Central memory CD8-positive, alpha-beta T cell (primary cell): Measurements from ENCODE around the gene TBCCD1.
"Not testable (repeated sequence)": the region's sequence is repeated elsewhere in the genome, so short reads cannot be mapped to it uniquely, and the experiment has no call there.

Experiments used
- ATAC-seq: fragments of 150-1000 bp; cut with Tn5 transposase; replicated peaks from 2 replicates; pipeline ENCODE4 v1.10.0; 2022; ENCODE audit warnings: mild to moderate bottlenecking, moderate FRiP score, moderate number of reproducible peaks; ENCODE audit not compliant: poor library complexity, severe bottlenecking; ENCODE audit errors: extremely low read depth
- DNase-seq, 2 donors: peaks; one replicate each; pipeline ENCODE4 v3.0.0; 2021; ENCODE audit warnings: low spot score in 2 of 2
- H3K27ac Mint-ChIP-seq: one replicate; pipeline ENCODE4 v1.8.0; 2022; ENCODE audit warnings: low read depth, mild to moderate bottlenecking, moderate library complexity, mixed read lengths
- H3K27me3 Mint-ChIP-seq: one replicate; pipeline ENCODE4 v1.8.0; 2022; ENCODE audit warnings: mixed read lengths
- H3K36me3 Mint-ChIP-seq: one replicate; pipeline ENCODE4 v1.8.0; 2022; ENCODE audit warnings: mild to moderate bottlenecking, moderate library complexity, mixed read lengths; ENCODE audit not compliant: insufficient read depth
- H3K4me1 Mint-ChIP-seq: one replicate; pipeline ENCODE4 v1.8.0; 2022; ENCODE audit warnings: mixed read lengths
- H3K4me3 Mint-ChIP-seq: one replicate; pipeline ENCODE4 v1.8.0; 2022; ENCODE audit warnings: mild to moderate bottlenecking, moderate library complexity, mixed read lengths
- H3K9me3 Mint-ChIP-seq: one replicate; pipeline ENCODE4 v1.8.0; 2022; ENCODE audit warnings: mixed read lengths

The TBCCD1 gene

DNA sequence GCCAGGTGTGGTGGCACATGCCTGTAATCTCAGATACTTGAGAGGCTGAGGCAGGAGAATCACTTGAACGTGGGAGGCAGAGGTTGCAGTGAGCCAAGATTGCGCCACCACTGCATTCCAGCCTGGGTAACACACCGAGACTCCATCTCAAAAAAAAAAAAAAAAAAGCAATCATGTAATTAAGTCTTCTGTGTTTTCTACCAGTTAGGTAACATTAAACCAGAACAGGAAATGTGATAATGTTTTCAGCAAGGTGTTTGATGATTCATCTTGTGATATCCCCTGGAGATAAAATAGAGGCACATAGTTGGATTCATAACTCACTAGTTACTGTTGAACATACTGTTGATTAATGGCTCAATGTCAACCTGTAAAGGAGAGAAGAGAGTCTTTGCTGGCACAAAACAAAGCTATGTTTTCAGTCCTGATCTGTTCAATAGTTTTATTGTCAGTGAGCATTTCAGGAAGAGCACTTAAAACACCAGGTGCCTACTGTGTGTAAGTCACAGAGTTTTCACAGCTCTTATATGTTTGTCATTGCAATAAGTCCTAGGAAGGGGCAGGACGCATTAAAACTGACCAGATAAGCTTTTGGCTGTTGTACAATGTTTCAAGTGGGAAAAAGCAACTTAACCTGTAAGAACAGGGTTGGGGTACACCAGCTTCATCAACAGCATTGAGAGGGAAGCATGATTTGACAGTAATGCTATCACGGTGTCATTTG, 22.9 kb upstream of the TBCCD1 start:
- H3K27me3 Mint-ChIP-seq, result no peaks in the 10 kb centered on the region
- DNase-seq (no peak), ATAC-seq (no peak)
- H3K4me1 Mint-ChIP-seq, result peaks cover 8% of the 10 kb centered on the region
- no peak overlapping the region for H3K4me3 Mint-ChIP-seq
- no peak overlapping the region for H3K27ac Mint-ChIP-seq
- H3K36me3 Mint-ChIP-seq, result peaks cover 9% of the 10 kb centered on the region
- no peaks in the 10 kb centered on the region for H3K9me3 Mint-ChIP-seq

DNA sequence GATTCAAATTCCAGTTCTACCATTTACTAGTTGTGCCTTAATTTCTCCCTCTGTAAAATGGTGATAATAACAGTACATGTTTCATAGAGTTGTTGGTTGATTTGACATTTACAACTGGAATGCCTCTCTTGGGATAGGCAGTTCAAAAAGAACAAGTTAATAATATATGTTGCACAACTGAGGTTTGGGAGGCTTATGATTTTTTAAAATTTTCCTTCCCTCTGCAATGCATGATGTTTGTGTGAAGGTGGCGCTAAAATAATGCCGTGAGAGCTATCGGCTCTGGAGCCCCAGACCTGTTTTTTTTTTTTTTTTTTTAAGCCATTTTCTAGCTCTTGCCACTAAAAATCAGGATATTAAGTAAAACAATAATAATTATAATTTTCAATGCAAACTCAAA, 22.0 kb upstream of the TBCCD1 start:
- Mint-ChIP-seq H3K27ac (no peak overlapping the region), H3K4me3 (no peak overlapping the region), H3K4me1 (peaks cover 8% of the 10 kb centered on the region), H3K27me3 (no peaks in the 10 kb centered on the region), H3K36me3 (peaks cover 17% of the 10 kb centered on the region), H3K9me3 (no peaks in the 10 kb centered on the region)
- DNase-seq (no peak), ATAC-seq (no peak)

DNA sequence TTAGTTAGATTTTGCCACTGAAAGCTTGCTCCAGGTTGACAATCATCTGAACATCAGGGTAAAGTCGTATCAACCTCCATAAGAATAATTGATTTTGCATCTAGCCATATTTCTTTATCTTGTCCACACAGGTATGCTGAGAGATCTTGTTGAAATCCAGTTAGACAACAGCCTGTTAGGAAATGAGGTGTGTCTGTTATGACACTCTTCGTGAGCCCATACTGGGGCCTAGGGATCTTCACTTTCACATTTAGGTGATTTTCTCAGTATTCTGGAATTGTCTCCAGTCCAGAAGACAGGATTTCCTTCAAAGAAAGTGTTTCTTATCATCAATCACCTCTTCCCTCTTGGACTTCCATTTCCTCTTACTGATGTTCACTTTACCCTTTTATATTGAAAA, 21.5 kb upstream of the TBCCD1 start:
- Mint-ChIP-seq H3K4me3 (no peak overlapping the region), H3K27me3 (no peaks in the 10 kb centered on the region), H3K27ac (no peak overlapping the region), H3K4me1 (peaks cover 8% of the 10 kb centered on the region), H3K9me3 (no peaks in the 10 kb centered on the region), H3K36me3 (peaks cover 22% of the 10 kb centered on the region)
- no peak for DNase-seq
- ATAC-seq, result no peak

DNA sequence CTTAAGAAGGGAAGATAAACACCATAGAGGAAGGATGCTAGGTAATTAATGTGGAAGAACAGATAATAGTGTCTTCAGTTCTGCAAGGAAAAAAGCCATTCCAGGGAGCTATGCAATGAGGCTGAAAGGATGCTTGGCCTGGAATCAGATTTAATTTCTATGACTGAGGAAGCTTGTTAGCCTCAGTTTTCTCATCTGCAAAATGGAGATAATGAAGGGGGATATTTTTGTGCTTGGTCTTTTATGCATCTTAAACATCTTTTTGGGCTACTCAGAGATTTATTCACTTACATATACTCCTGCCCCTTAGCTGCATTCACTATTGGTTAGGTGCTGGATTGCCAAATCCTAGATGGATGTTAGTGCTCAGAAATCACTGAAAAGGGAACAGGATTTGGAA, 20.0 kb upstream of the TBCCD1 start:
- ATAC-seq (no peak), DNase-seq (no peak)
- Mint-ChIP-seq H3K9me3 (no peaks in the 10 kb centered on the region), H3K36me3 (peaks cover 36% of the 10 kb centered on the region), H3K4me1 (peaks cover 8% of the 10 kb centered on the region), H3K4me3 (no peak overlapping the region), H3K27me3 (no peaks in the 10 kb centered on the region), H3K27ac (no peak overlapping the region)

DNA sequence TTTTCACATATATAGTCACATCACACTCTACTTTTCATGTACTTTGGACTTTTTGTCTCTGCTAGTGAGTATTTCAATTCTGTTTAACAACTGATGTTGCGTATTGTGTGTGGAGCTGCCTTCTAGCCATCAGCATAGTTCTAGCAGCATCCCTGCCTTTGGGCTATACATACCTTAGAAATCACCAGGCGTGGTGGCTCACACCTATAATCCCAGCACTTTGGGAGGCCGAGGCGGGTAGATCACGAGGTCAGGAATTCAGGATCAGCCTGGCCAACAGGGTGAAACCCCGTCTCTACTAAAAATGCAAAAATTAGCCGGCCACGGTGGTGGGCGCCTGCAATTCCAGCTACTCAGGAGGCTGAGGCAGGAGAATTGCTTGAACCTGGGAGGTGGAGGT, 19.1 kb upstream of the TBCCD1 start:
- peaks cover 40% of the 10 kb centered on the region for H3K36me3 Mint-ChIP-seq
- H3K9me3 Mint-ChIP-seq, H3K4me3 Mint-ChIP-seq, H3K4me1 Mint-ChIP-seq, H3K27ac Mint-ChIP-seq, DNase-seq, ATAC-seq, H3K27me3 Mint-ChIP-seq: not testable (repeated sequence)

DNA sequence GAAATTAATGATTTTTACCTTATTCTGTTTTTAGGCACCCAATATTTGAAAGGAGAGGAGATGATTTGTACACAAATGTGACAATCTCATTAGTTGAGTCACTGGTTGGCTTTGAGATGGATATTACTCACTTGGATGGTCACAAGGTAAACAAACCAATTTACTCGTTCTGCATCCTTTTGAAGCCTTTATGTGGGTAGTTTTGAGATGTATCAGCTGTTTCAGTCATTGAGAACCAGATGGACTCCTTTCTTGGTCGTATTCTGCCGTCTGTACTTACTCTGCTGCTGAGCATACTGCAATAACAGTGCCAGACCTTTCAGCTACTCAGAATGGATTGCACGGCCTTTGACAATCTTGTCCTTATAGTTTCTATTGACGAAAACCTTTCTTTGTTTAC, 16.7 kb upstream of the TBCCD1 start:
- Mint-ChIP-seq H3K27me3 (no peaks in the 10 kb centered on the region), H3K9me3 (no peaks in the 10 kb centered on the region), H3K36me3 (peaks cover 56% of the 10 kb centered on the region), H3K27ac (no peak overlapping the region), H3K4me3 (no peak overlapping the region), H3K4me1 (no peaks in the 10 kb centered on the region)
- no peak for ATAC-seq
- no peak for DNase-seq

DNA sequence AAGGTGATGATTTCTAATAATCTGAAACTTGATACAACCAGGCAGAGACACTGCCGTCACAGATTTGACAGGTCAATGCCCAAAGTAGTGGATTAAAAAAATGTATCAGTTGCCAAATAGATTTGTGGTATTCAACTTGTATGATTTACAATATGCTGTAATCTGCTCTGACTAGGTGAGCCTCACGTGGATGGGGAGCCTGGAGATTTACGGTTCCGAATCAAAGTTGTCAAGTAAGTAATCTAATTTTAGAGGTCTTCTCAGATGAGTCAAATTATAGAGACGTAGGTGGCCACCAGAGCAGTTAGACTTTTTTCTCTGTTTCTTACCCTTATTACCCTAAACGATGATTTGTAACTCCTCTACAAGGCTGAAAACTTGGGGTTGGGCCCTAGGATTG, 15.4 kb upstream of the TBCCD1 start:
- ATAC-seq (no peak), DNase-seq (no peak)
- Mint-ChIP-seq H3K4me1 (peaks cover 5% of the 10 kb centered on the region), H3K9me3 (no peaks in the 10 kb centered on the region), H3K4me3 (no peak overlapping the region), H3K27me3 (no peaks in the 10 kb centered on the region), H3K27ac (no peak overlapping the region), H3K36me3 (peaks cover 64% of the 10 kb centered on the region)

DNA sequence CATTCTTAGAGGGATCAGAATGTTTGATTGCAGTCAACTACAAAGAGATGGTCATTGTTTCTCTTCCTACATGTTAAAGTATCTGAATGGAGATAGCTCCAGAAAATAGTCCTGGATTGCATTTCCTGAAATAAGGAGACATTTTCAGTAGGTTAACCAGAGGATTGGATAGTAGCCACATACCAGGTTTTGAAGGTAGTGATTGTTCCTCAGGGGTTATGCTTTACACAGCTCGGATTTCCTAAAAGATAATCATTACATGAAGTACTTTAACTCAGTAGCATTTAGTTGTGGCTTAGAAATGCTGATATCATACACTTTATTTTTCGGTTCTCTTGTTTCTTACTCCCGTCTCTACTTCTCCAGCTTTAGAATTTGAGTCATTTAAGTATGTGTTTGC, 13.6 kb upstream of the TBCCD1 start:
- no peak for DNase-seq
- Mint-ChIP-seq H3K4me3 (no peak overlapping the region), H3K27me3 (no peaks in the 10 kb centered on the region), H3K27ac (no peak overlapping the region), H3K9me3 (no peaks in the 10 kb centered on the region), H3K4me1 (peaks cover 5% of the 10 kb centered on the region), H3K36me3 (peaks cover 74% of the 10 kb centered on the region)
- ATAC-seq, result no peak

DNA sequence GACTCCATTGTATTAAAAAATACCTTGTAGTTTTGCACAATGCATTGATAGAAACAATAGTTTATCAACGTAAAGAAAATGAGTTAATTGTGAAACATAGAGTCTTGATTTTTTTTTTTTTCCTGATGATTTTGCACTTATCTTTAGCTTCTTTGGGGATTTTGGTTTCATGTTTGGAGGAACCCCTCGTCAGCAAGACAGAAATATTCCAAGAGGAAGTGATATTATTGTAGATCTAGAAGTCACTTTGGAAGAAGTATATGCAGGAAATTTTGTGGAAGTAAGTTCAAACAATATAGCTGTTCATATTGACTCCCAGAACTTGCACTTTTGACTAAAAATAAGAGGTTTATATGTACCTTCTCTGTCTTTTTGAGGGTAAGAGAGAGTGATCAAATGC, 10.4 kb upstream of the TBCCD1 start:
- H3K4me3 Mint-ChIP-seq, result no peak overlapping the region
- ATAC-seq, result no peak
- no peaks in the 10 kb centered on the region for H3K27me3 Mint-ChIP-seq
- H3K36me3 Mint-ChIP-seq, result peaks cover 64% of the 10 kb centered on the region
- no peak overlapping the region for H3K27ac Mint-ChIP-seq
- H3K4me1 Mint-ChIP-seq, result peaks cover 13% of the 10 kb centered on the region
- no peak for DNase-seq
- H3K9me3 Mint-ChIP-seq, result no peaks in the 10 kb centered on the region

DNA sequence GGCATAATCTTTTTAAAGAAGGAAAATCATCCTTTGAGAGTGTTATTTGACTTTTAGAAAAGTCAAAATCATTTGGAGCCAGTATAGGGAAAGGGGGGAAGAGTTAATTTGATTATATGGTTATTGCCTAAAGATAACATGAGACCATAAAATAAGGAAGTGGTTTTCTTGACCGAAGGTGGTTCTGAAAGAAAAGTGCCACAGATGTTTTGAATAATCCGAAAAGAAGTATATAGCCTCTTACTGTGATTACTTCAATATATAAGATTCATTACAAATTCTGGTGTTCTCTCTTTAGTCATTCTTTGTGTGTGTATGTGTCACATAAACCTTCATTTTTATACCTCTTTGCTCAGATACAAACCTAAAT, 4.5 kb upstream of the TBCCD1 start:
- Mint-ChIP-seq H3K27me3 (no peaks in the 10 kb centered on the region), H3K4me3 (peak overlapping the region; percentile 92), H3K27ac (peak overlapping the region; percentile 99), H3K4me1 (peaks cover 44% of the 10 kb centered on the region), H3K36me3 (peaks cover 47% of the 10 kb centered on the region), H3K9me3 (no peaks in the 10 kb centered on the region)
- DNase-seq (no peak), ATAC-seq (no peak)

DNA sequence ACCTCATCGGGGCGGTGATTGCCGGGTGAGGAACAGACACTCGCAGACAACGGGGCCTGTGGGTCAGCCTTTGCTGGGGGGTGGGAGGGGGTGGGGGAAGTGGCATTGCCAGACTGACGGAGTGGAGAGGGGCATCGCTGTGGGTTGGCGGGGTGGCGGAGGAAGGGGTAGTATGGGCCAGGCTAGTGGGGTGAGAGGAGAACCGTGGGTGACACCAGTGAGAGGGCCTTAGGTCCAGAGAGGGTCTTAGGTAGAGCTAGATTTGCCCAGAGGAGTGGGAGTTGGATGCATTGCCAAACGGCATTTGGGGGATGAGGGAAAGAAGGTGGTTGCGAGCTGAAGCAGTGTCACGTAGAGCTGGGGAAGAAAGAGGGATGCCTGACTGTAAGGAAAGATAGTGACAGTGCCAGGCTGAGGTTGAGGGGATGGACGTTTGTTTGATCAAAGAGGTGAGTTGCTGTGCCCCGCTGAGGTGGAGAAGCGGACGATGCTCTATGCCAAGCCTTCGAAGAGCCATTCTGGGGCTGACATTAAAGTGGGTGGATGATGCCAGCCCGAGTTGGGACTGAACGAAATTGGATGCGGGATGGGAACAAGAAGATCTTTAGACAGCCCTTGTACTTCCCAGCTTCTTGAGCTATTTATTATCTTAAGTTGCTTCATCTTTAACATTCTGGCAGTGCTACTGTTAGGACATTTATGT, 4.0 kb upstream of the TBCCD1 start:
- no peak for ATAC-seq
- Mint-ChIP-seq H3K4me3 (peak overlapping the region; percentile 92), H3K27me3 (no peaks in the 10 kb centered on the region), H3K4me1 (peaks cover 49% of the 10 kb centered on the region), H3K27ac (peak overlapping the region; percentile 99), H3K9me3 (no peaks in the 10 kb centered on the region), H3K36me3 (peaks cover 42% of the 10 kb centered on the region)
- DNase-seq, result no peak

DNA sequence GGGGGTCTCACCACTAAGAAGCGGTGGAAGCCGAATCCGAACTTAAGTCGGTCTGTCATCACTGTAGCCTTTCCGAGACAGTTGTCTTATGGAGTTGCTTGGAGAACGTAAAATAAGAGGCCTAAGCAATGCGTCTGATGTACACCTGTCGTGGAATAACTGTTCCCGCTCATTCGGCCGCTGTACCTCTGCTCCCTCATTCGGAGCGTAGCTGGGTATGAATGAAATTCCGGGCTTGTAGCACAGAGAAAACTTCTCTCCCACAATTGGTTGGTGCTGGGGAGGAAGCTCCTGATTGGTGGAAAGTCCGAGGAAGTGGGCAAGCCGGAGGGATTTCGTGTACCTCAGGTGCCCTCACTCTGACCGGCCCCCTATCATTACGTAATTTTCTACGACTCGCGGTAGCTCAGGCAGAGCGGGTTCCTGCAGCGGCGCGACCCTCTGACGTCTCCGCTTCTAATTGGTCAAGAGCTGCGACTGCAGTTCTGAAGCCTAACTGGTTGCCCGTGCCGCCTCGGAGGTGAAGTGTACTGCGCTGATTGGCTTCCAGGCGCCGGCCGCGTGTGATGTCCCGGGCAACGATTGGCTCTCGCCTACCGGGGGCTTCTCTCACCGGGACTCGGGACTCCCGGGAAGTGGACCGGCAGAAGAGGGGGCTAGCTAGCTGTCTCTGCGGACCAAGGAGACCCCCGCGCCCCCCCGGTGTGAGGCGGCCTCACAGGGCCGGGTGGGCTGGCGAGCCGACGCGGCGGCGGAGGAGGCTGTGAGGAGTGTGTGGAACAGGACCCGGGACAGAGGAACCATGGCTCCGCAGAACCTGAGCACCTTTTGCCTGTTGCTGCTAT, 3.2 kb upstream of the TBCCD1 start, which contains the start of gene DNAJB11:
Gene DNAJB11, plus strand, starts transcription at position 625 of the 845 bp plus-strand sequence. Its CDS starts 178 bp downstream, at position 803.
- Mint-ChIP-seq H3K4me1 (peaks cover 50% of the 10 kb centered on the region), H3K27me3 (no peaks in the 10 kb centered on the region), H3K36me3 (peaks cover 34% of the 10 kb centered on the region), H3K4me3 (peak within 1 kb of the TSS; percentile 92), H3K9me3 (no peaks in the 10 kb centered on the region), H3K27ac (peak within 1 kb of the TSS; percentile 99)
- peak; percentile 92 to 96 for DNase-seq
- peak; percentile 90 for ATAC-seq
